Endometrium (tissue), 2 donors: Measurements from ENCODE around the gene L1CAM.
A peak's percentile ranks its signal among the peaks of the same experiment; 100 is the strongest.

Experiments used
- FAIRE-seq: peaks from 2 replicates; lab custom pipeline; 2012; peaks lifted over from hg19 to GRCh38; lab: Jason Lieb, UNC
- donor health status: control.
- donor health status: control.

The L1CAM gene

GRCh38 chrX:153885968-153886903, at the start of gene L1CAM:
L1CAM (minus strand) TSS chrX:153886173; CDS start chrX:153875836, 10,337 bp downstream.
- FAIRE-seq = no peak

GRCh38 chrX:153935326-153935851, 49.4 kb upstream of the L1CAM start:
- no peak for FAIRE-seq

- no peak for FAIRE-seq
These were observed 48.9 kb upstream of the L1CAM start, which contains the start of gene NAA10 for GRCh38 chrX:153934762-153935325. NAA10 (minus strand) TSS chrX:153935037; CDS start chrX:153934904, 133 bp downstream.

- no peak for FAIRE-seq
These were observed 48.3 kb upstream of the L1CAM start for GRCh38 chrX:153934148-153934761.

- FAIRE-seq = no peak
These were observed 47.8 kb upstream of the L1CAM start for GRCh38 chrX:153933748-153934147.

- no peak for FAIRE-seq
These were observed 46.4 kb upstream of the L1CAM start for GRCh38 chrX:153932220-153932915.

- no peak for FAIRE-seq
These were observed 45.8 kb upstream of the L1CAM start for GRCh38 chrX:153931748-153932147.

GRCh38 chrX:153931151-153931550, 45.2 kb upstream of the L1CAM start:
- no peak for FAIRE-seq

- FAIRE-seq = no peak
These were observed 44.3 kb upstream of the L1CAM start for GRCh38 chrX:153930011-153930910.

GRCh38 chrX:153929576-153929975, 43.6 kb upstream of the L1CAM start:
- FAIRE-seq = no peak

- FAIRE-seq = no peak
These were observed 42.9 kb upstream of the L1CAM start for GRCh38 chrX:153928846-153929245.

GRCh38 chrX:153927922-153928760, 42.2 kb upstream of the L1CAM start:
- peak; percentile 70 for FAIRE-seq

- no peak for FAIRE-seq
These were observed 41.6 kb upstream of the L1CAM start for GRCh38 chrX:153927672-153927921.

GRCh38 chrX:153926858-153927671, 41.1 kb upstream of the L1CAM start:
- no peak for FAIRE-seq

GRCh38 chrX:153926552-153926857, 40.5 kb upstream of the L1CAM start:
- FAIRE-seq = no peak

- no peak for FAIRE-seq
These were observed 40.0 kb upstream of the L1CAM start, which contains the start of gene ARHGAP4 for GRCh38 chrX:153925739-153926551. ARHGAP4 (minus strand) TSS chrX:153926264; CDS start chrX:153926202, 62 bp downstream.

GRCh38 chrX:153925387-153925738, 39.4 kb upstream of the L1CAM start:
- no peak for FAIRE-seq

- FAIRE-seq = no peak
These were observed 38.3 kb upstream of the L1CAM start for GRCh38 chrX:153924149-153924861.
